ENCODE data around the gene GHRH.

Gene GHRH, protein sequence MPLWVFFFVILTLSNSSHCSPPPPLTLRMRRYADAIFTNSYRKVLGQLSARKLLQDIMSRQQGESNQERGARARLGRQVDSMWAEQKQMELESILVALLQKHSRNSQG

GRCh38 chr20:37261714-37262113, at the start of gene GHRH:
Gene GHRH (minus strand): TSS chr20:37261814. CDS start chr20:37256889, 4,925 bp downstream.
- no peak for DNase-seq

DNA sequence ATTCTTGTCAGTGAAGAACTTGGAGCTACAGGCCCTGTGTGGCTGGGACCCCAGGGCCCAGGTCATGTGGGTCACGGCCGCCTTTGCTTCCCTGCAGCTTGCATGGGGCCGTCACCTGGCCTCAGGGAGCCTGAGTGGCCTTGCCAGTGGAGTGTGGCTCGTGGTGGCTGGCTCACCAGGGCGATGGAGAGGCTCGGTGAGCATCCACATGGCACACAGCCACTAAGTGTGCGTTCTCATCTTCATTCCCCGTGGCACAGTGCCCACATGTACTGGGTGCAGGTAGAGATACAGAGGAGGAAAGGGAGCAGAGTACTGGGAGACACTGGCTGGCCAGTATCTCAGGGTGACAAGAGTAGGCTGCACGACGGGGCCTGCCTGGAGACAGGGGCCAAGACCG, 49.3 kb upstream of the GHRH start:
- no peak for DNase-seq

DNA sequence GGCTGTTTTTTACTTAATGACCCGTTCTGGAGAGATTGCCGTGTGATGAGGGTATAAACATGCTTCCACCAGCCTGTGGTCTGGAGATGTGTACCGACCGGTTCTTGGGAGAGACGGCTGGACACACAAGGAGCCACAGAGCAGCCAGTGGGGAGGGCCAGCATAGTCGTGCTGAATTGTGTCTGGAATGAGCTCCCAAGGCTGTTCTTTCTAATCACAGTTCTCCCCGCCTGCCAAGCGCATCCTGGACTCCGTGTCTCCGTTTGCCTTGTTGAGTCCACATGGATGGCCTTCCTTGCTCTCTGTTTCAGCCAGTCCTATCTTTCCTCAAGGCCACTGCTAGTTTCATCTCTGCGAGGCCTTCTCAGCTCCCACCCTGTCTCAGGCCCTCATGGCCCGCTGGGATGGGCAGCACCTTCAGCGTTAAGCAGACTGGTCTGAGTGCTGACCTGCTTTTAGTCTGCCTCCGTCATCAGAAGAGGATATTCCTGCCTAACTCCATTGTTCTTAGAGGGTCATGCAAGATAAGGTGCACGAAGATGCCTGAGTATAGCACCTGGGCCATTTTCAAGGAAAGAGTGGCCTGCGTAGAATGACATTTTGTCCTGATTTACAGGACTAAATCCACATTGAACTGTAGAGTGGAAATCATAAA, 48.4 kb upstream of the GHRH start:
- DNase-seq = no peak

GRCh38 chr20:37309290-37309689, 47.7 kb upstream of the GHRH start:
- DNase-seq = no peak

DNA sequence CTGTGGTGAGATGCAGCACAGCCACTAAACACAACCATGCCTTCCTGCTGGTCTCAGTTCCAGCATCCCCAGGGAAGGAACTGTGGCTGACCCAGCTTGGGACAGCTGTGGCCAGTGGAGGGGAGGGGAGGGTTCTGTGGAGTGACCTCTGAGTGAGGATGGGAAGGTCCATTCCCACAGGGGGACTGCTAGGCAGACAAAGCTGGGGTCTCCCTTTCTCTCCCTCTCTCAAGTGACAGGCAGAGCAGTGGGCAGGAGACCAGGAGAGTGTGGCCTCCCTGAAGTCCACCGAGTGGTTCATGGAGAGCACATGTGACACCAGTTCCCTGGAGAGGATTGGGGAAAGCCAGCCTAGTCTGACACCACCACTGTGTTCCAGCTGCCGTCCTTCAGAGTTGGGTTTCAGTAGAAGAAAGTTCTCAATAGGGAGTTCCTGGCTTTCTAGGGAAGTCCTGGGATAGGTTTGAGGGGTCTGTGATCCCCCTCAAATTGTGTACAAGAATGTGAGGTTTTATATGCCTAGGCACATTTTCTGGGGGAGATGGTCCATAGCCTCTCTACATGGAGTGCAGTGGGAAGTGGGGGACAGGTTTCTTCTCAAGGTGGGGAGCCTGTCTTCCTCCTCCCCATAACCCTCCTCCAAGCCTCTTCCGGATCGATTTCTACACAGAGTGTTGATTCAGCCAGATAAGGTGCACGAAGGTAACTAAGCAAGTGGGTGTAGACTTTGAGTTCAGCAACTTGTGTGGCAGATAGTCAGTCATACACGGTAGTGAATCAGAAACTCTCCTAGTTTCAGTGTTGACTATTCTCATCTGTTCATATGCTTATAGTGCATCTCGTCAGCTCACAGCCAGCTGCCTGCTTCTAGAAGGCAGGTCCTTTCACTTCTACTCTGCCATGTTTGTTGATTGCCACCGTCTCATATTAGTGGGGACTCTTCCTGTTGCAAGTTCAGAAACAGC, 46.8 kb upstream of the GHRH start:
- no peak for DNase-seq

DNA sequence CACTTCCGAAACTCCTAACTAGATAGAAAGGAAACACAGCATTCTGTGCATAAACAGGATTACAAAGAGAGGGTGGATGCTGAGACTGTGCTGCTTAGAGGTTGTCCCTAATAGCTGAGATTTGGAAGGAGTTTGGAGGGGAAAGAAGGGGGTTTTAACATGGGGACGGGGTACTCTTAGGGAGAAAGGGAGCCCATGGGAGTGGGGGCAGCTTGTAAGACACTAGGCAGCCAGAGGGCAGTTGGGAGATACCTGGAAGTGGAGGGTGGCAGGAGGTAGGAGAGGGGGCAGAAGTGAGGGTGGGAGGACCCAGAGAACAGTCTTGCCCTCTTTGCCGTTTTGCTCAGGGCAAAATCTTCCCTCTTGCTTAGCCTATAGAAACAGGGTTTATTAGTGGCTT, 44.2 kb upstream of the GHRH start:
- DNase-seq = no peak

DNA sequence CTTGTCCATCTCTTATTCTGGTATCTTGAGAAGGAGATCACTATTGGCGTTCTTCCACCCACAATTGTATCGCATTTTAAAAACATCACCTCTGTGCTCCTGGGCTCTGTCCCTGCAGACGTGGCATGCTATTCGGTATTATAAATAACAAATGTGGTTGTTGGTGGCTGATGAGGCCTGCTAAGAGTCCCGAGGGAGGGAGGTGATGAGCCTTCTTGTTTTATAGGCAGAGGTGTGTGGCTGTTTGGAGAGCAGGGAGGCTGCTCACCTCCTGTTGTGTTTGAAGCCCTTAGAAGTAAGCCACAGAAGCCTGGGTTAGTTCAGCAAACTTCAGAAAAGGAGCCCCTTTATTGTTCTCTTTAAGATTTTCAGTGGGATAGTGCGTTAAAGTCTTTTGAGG, 43.5 kb upstream of the GHRH start:
- no peak for DNase-seq

DNA sequence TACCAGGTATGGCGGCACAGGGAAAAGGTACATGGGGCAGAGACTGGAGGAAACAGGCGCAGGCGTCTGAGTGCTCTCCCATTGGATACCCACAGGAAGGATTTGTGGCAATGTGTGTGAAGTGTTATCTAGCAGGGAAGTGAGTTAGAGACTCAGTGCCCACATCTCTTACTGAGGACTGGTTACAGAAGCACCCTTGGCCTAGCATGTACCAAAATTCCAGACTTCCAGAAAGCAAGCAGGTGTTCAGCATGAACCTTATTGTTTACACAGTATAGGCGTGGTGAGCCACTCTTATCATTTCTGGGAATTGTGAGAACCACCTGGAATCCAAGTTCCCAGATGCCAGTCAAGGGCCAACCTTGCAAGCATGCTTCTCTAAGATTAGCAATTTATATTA, 42.0 kb upstream of the GHRH start:
- no peak for DNase-seq

GRCh38 chr20:37302981-37303380, 41.4 kb upstream of the GHRH start:
- DNase-seq = no peak

GRCh38 chr20:37301558-37301957, 39.9 kb upstream of the GHRH start:
- DNase-seq = no peak

DNA sequence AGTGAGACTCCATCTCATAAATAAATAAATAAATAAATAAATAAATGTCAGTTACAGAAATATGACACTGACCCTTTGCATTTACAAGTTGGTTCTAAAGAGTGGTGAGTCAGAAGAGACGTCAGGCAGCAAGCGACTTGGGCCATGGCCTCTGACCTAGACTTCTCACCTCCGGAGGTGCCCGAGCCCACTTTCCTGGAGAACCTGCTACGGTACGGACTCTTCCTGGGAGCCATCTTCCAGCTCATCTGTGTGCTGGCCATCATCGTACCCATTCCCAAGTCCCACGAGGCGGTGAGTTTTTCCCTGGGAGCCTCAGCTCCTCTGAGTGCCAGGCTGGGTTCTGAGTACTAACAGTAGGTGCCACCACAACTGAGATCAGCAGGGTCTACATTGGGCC, 39.5 kb upstream of the GHRH start:
- no peak for DNase-seq

DNA sequence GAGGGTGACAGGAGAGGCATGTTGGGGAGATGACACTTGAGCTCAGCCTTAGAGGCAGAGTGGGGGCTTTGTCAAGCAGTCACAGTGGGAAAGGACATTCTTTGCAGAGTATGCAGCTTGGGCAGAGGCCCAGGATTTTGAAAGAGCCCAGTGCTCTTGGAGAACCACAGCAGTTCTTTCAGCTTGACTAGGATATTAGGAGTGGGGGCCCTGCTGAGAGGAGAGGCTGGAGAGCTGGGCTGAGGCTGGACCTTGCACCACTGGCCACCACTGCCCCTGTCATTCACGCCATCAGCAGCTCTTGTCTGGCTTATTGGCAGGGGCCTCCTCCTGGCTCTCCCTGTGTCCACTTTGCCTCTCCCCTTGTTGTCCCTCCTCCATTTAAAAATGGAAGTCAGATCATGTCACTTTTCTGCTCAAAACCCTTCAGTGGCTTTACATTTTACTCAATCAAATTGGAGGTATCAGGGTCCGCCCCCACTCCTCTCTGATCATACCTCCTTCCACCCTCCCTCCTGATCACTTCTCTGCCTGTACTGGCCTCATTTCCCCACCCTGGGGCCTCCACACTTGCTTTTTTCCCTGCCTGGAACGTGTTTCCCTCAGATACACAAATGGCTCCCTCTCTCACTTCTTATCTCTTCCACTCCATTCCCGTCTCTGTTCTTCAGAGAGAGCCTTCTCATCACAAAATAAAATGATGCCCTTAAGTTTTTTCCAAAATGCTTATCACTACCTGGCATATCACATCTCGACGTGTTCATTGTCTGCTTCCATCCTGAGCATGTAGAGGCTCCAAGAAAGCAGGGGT, 38.3 kb upstream of the GHRH start:
- DNase-seq = no peak

- no peak for DNase-seq
Measured at GRCh38 chr20:37298190-37298939, 36.8 kb upstream of the GHRH start.

DNA sequence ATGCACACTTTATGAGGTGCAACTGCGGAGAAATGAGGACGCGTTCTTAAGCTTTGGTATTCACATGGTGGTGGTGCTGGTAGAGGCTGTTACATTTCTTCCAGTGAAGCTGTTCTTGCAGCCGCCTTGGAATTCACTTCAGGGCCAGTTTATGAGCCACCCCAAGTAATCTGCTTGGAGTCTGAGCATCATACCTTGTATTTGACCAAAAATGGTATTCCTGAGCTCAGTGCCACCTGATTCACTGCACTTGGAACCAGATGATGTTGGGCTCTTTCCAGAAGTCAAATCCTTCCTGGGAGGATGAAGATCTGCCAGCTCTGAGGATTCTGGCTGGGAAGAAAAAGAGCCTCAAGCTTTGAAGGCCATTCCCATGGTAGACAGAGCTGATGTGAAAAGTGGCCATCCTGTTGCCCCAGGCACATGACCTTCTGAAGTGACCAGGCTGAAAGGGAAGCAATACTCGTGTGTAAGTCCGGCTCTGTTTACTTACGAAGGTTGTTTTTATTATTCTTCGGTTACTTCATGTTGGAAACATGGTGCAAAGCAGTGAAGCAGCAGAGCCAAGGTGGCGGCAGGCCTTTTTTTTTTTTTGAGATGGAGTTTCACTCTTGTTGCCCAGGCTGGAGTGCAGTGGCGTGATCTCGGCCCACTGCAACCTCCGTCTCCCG, 35.6 kb upstream of the GHRH start:
- no peak for DNase-seq

DNA sequence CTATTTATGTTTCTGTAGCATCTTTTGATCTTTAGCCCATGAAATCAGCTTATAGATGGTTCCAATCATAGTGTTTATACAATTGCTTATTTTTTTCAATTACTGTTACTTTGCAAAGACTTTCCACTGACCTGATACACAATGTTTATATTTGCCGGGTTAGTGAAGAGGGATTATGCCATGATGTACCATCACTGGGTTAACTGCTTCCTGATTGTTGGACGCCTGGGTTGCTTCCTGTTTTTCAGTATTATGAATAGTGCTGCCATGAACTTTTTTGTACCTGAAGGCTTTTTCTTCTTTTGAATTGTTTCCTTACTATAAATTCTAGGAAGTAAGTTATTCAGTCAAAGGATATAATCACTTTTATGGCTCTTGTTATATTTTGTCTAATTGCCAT, 34.8 kb upstream of the GHRH start:
- no peak for DNase-seq

DNA sequence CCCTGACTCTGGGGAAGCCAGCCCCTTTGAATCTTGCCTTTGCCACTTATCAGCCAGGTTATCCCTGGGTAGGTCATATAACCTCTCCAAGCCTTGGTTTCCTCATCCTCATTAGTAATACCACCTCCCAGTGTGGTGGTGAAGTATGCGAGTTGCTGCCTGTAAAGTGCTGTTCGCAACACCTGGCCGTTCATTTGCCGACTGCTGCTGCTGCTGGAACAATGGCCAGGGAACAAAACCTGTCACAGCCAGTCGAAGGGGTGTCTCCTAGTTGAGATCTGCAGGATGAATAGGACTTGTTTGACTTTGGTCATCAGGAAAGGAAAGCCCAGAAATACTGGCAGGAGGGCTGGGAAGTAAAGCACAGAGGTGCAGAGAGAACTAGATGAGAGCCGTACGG, 34.0 kb upstream of the GHRH start:
- DNase-seq = no peak

GRCh38 chr20:37295001-37295400, 33.4 kb upstream of the GHRH start:
- DNase-seq = no peak

DNA sequence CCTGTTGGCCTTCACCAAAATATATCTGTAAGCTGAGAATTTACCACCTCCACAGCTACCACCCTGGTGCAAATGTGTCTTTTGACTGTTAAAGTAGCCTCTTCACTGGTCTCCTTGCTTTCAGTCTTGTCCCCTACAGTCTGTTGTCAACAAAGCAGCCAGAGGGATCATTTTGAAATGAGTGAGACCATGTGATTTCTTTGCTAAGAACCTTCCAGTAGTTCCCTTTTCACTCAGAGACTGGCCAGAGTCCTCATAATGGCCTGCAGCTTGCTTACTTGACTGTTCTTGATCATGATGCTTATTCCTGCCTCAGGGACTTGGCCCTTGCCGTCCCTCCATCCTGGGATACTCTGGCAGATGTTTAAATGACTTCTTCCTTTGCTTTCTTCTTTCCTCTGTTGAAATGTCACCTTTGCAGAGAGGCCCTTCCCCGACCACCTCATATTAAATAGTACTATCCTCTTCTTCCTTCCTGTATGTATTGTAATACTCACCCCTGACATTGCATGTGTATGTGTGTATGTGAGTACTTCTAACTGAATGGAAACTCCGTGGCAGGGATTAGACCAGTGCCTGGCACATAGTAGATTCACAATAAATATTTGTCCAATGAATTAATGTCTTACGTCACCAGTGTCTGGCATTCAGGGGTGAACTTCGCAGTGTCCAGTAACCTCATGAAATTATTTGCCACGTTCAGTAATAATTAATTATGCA, 32.8 kb upstream of the GHRH start:
- DNase-seq = no peak

- no peak for DNase-seq
Measured at GRCh38 chr20:37293301-37293943, 31.8 kb upstream of the GHRH start.

DNA sequence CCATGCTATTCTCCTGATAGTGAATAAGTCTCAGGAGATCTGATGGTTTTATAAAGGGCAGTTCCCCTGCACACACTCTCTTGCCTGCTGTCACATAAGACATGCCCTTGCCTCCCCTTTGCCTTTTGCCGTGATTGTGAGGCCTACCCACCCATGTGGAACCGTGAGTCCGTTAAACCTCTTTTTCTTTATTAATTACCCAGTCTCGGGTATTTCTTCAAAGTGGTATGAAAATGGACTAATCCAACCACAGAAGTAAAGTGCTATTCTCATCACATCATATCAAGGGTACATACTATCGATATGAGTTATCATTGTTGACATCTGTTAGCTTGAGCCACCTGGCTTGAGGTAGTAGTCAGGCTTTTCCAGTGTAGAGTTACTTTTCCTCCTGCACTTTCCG, 30.1 kb upstream of the GHRH start:
- no peak for DNase-seq

Measured in CD4-positive, alpha-beta T cell treated with Interleukin-17A for 4 hours (primary cell).